ENCODE measurements around the gene SASS6. TPM values are rescaled to one million over a fixed set of nuclear protein-coding genes. Genes with fewer than 3 reads are reported as not detected.

The SASS6 gene
- total and polyA plus RNA-seq, 9 of the 15 experiments (the other 6 are each of a cell fraction or from before 2014, with no cell fraction given), result 11.6 to 34.1 (median 18.0) TPM

GRCh38 chr1:100100202-100100601, 32.5 kb downstream of the SASS6 start:
- intact Hi-C loops (cut with micrococcal nuclease), result no loop called here
- Histone ChIP-seq H3K9ac (ENCODE audit: insufficient read depth in 1 of 2, low read depth in 2 of 2, low read length in 2 of 2) (no peak overlapping the region), H3K4me2 (ENCODE audit: insufficient read depth, low read length) (no peak overlapping the region), H3K4me3 (no peak overlapping the region), H2AFZ (ENCODE audit: low read depth, low read length) (no peak overlapping the region), H3K79me2 (ENCODE audit: control insufficient read depth, insufficient read depth, low read length) (no peaks in the 10 kb centered on the region), H3K27me3 (ENCODE audit: control insufficient read depth in 2 of 2, insufficient read depth in 2 of 2, low read length in 2 of 2) (no peaks in the 10 kb centered on the region), H3K36me3 (ENCODE audit: control insufficient read depth, insufficient read depth, low read length) (peaks cover 89% of the 10 kb centered on the region), H4K20me1 (replicated peaks; ENCODE audit: control insufficient read depth, insufficient read depth, low read length) (no peaks in the 10 kb centered on the region), H3K4me1 (replicated peaks in 1 of 2; ENCODE audit: control insufficient read depth in 2 of 2, insufficient read depth in 2 of 2, low read length in 2 of 2) (peaks cover 0 to 3% of the 10 kb centered on the region in 2 experiments; a peak in 1 of 5 replicates), H3K27ac (ENCODE audit: extremely low read depth, low read depth, low read length) (no peak overlapping the region), H3K9me1 (ENCODE audit: control insufficient read depth, insufficient read depth, low read length) (no peaks in the 10 kb centered on the region), H3K9me3 (replicated peaks; ENCODE audit: control insufficient read depth, insufficient read depth, low read depth, low read length) (no peaks in the 10 kb centered on the region)
- DNase-seq (ENCODE audit: extremely low read depth in 1 of 4, low spot score in 3 of 4) (peak in 2 of 4 experiments; percentile 16 to 21), ATAC-seq (peak; percentile 64), FAIRE-seq (peak; percentile 58)
- in situ Hi-C loops (cut with MboI), result no loop called here
- BruUV-seq (replicated peaks), result no TSS peak
- ChIA-PET CTCF (ENCODE audit: low intra/inter-chr PET ratio) (interaction anchor here (0.6 kb wide), 1 partner anchor 14 kb away, joined by 5 read pairs; no protein-coding TSS in a partner anchor), POLR2A (no interaction called here)
- 13% methylated on average over 1 of the region's 1 CpG for WGBS (ENCODE audit: insufficient coverage, low coverage, missing lambda C conversion rate)
- peak; percentile 94 for TF ChIP-seq MEIS2 (IDR thresholded peaks at IDR 0.05; ENCODE audit: partially characterized antibody)
- TF ChIP-seq SOX6 (IDR thresholded peaks at IDR 0.05), result 0 out of 2 replicates have a peak, but pooled peaks have one; percentile 14
- no peak for TF ChIP-seq ZNF12 (CRISPR knock-in tag; IDR thresholded peaks at IDR 0.05)
- 0 out of 2 replicates have a peak, but pooled peaks have one; percentile 13 for TF ChIP-seq PBX2 (CRISPR knock-in tag; IDR thresholded peaks at IDR 0.05; ENCODE audit: low read depth)
- peak; percentile 98 for TF ChIP-seq PBX2 (tag; conservative IDR thresholded peaks at IDR 0.05; ENCODE audit: low read depth)
- TF ChIP-seq CTBP1 (IDR thresholded peaks at IDR 0.05; ENCODE audit: borderline replicate concordance), result no peak
- TF ChIP-seq TEAD4 (IDR thresholded peaks at IDR 0.05; ENCODE audit: low read length), result peak; percentile 62
- no peak for TF ChIP-seq TEAD4 (CRISPR knock-in tag; IDR thresholded peaks at IDR 0.05; ENCODE audit: borderline replicate concordance)
- TF ChIP-seq ZBTB12 (CRISPR knock-in tag; IDR thresholded peaks at IDR 0.05), result no peak
- peak; percentile 77 for TF ChIP-seq ARID1B (IDR thresholded peaks at IDR 0.05)
- TF ChIP-seq ZNF24 (IDR thresholded peaks at IDR 0.05), result peak; percentile 48; the same call in 1 of the 2 replicates
- peak; percentile 53; the same call in 1 of the 2 replicates for TF ChIP-seq SMARCA4 (IDR thresholded peaks at IDR 0.05)
- TF ChIP-seq NCOR1 (IDR thresholded peaks at IDR 0.05), result peak; percentile 15
- TF ChIP-seq MTA2 (IDR thresholded peaks at IDR 0.05; ENCODE audit: low read depth), result peak; percentile 40; the same call in 1 of the 2 replicates
- no peak for TF ChIP-seq ZBTB2 (IDR thresholded peaks at IDR 0.05)
- peak; percentile 63 for TF ChIP-seq TAL1 (IDR thresholded peaks at IDR 0.05)
- peak; percentile 84 for TF ChIP-seq TCF3 (CRISPR knock-in tag; IDR thresholded peaks at IDR 0.05)
- TF ChIP-seq CBFA2T3 (IDR thresholded peaks at IDR 0.05), result peak; percentile 62
- peak; percentile 35; the same call in 1 of the 2 replicates for TF ChIP-seq EP300 (IDR thresholded peaks at IDR 0.05; ENCODE audit: low read length)
- peak; percentile 34; the same call in 1 of the 2 replicates for TF ChIP-seq DPF2 (IDR thresholded peaks at IDR 0.05)

Measured in K562 (cell line).